ENCODE measurements around the gene GMPS. TPM values are rescaled to one million over a fixed set of nuclear protein-coding genes. Genes with fewer than 3 reads are reported as not detected.
A peak's percentile ranks its signal among the peaks of the same experiment; 100 is the strongest.

GMPS gene
- total and polyA plus RNA-seq, 8 donors: 8.0 to 38.7 (median 30.2) TPM

DNA sequence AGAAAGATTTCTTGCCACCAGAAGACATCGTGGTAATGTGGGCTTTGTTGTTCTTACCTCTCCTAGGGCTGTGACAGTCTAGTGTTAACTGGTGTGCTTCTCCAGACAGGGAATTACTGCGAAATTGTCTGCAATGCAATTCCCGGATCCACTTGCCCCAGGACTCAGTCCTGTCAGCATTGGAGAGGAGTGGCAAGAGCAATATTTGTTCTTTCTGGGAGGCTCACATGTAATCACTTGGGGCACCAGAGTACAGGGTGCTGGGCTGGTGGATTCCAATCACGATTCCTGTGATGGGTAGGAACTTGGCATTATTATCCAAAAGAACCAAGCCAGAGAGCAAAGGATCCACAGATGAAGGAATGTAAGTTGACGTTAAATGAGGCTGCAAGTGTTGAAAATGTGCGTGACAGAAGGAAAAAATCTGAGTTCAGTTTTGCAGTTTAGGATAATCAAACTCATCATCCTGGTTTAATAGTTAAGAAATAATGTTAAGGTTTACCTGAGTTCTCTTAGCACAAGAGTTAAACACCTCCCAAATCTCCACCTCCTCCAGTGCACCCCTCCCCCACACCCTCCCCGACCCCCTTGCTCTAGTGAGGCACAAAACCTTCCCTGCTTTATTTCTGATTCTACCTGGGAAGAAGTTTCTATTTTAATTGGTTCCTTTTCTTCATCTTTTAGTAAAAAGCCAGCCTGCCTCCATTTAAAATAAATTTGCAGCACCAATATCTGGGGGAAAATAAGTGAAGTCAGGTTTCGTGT, 79.2 kb downstream of the GMPS start:
- TF ChIP-seq, protein P1, sequence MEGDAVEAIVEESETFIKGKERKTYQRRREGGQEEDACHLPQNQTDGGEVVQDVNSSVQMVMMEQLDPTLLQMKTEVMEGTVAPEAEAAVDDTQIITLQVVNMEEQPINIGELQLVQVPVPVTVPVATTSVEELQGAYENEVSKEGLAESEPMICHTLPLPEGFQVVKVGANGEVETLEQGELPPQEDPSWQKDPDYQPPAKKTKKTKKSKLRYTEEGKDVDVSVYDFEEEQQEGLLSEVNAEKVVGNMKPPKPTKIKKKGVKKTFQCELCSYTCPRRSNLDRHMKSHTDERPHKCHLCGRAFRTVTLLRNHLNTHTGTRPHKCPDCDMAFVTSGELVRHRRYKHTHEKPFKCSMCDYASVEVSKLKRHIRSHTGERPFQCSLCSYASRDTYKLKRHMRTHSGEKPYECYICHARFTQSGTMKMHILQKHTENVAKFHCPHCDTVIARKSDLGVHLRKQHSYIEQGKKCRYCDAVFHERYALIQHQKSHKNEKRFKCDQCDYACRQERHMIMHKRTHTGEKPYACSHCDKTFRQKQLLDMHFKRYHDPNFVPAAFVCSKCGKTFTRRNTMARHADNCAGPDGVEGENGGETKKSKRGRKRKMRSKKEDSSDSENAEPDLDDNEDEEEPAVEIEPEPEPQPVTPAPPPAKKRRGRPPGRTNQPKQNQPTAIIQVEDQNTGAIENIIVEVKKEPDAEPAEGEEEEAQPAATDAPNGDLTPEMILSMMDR (IDR thresholded peaks at IDR 0.05): no peak
- no peak overlapping the region for H3K4me3 ChIP-seq
- intact Hi-C loops (cut with DNase I): no loop called here
- no peaks in the 10 kb centered on the region for H3K9me3 ChIP-seq
- H3K4me1 ChIP-seq: peaks cover 0 to 10% (median 6%) of the 10 kb centered on the region in 3 donors
- H3K36me3 ChIP-seq: no peaks in the 10 kb centered on the region
- FAIRE-seq (no peak), ATAC-seq (no peak), DNase-seq (no peak)
- no peak overlapping the region for H3K27ac ChIP-seq
- WGBS, 2 donors: 79 to 83% methylated on average over 8 of the region's 8 CpGs
- H3K27me3 ChIP-seq: no peaks in the 10 kb centered on the region

DNA sequence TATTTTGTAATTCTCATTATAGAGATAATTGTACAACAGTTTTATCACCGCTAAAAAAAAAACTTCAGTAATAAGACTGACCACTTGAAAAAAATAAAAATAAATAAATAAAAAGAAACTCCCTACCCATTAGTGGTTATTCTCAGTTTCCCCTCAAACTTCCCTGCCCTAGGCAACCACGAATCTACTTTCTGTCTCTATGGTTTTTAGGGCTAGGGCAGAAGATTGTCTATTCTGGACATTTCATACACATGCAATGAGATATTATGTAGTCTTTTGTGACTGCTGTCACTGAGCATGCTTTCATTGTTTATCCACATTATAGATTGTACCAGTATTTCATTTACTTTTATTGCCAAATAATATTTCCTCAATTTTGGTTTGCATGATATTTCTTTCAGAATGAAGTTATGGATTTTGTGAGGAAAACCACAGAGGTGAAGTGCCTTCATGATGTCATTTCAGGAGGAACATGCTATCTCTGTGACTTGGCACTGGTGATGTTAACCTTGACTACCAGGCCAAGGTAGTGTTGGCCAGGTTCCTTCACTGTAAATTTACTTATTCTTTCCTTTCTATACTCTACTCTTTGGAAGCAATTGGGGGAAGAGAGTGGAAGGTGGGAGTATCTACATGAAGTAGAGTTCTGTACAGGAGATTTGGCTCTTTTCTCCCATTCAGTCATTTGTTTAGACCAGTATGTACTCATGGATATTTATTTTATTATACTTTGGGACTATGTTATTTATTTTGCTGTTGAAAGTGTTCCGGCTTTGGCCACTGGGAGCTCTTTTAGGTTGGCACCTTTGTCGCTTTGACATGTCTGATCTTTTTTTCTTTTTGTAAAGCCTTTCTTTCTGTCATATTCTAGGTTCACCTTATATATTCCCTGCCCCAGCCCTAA, 86.3 kb downstream of the GMPS start:
- H3K9me3 ChIP-seq: no peaks in the 10 kb centered on the region
- H3K27me3 ChIP-seq: no peaks in the 10 kb centered on the region
- intact Hi-C loops (cut with DNase I): no loop called here
- peak; percentile 81 to 90 (median 84) for ATAC-seq
- TF ChIP-seq, protein P1 (IDR thresholded peaks at IDR 0.05): no peak
- H3K27ac ChIP-seq: peak overlapping the region in 3 of 4 donors; percentile 34 to 64 (median 43)
- H3K4me3 ChIP-seq: no peak overlapping the region
- peaks cover 11 to 20% (median 18%) of the 10 kb centered on the region in 3 donors for H3K4me1 ChIP-seq
- FAIRE-seq: no peak
- peak in 2 of 6 donors; percentile 28 to 36 for DNase-seq
- no peaks in the 10 kb centered on the region for H3K36me3 ChIP-seq
- WGBS, 2 donors: 50 to 55% methylated on average over 4 of the region's 4 CpGs

DNA sequence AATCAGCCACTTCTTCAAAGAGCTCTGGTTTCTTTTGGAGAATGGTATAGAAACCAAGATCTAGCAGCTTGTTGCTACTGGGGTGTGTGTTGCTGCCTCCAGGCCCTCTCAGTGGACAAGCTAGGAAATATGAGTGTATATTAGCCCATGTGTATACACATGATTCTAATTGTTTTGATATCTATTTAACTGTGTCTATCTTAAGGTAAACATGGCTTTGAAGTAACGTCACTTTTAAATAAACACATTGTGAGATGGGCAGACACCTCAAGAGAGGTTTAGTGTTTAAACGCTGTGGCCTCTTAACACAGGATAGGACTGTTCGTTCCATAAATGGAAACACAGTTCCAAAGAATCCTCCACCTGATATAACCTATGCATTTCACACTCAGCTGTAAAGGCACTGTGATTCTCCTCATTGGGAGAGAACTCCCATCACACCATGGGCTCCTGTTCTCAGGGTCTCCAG, 87.0 kb downstream of the GMPS start:
- DNase-seq (no peak), FAIRE-seq (no peak), ATAC-seq (peak; percentile 49 to 73 (median 65))
- Histone ChIP-seq H3K27me3 (no peaks in the 10 kb centered on the region), H3K9me3 (no peaks in the 10 kb centered on the region), H3K36me3 (no peaks in the 10 kb centered on the region), H3K4me3 (no peak overlapping the region), H3K27ac (peak overlapping the region in 3 of 4 donors; percentile 34 to 64 (median 43)), H3K4me1 (peaks cover 10 to 20% (median 12%) of the 10 kb centered on the region in 3 donors)
- intact Hi-C loops (cut with DNase I): no loop called here
- TF ChIP-seq, protein P1 (IDR thresholded peaks at IDR 0.05): no peak
- 34 to 45% methylated on average over 3 of the region's 3 CpGs for WGBS, 2 donors

DNA sequence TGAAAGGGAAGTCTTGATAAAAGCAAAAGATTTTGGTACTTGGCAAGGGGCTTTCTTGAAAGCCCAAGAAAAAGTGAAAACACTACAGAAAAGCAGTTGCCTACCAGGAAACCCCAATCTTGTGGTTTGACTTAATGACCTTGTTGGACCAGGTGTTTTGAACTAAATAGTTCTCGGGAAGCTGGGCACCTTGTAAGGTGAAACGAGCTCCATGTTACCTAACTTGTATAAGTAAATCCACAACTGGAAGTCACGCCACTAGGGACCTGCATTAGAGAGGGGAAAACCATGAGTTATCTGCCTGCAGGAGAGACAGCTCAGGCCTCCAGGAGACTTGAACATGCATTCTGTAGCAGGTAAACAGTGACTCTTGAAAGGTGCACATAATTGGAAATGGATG, 88.2 kb downstream of the GMPS start:
- H3K27ac ChIP-seq: no peak overlapping the region
- FAIRE-seq (no peak), ATAC-seq (peak; percentile 23 to 51 (median 34)), DNase-seq (peak in 1 of 6 donors; percentile 10)
- H3K27me3 ChIP-seq: no peaks in the 10 kb centered on the region
- intact Hi-C loops (cut with DNase I): no loop called here
- no peaks in the 10 kb centered on the region for H3K9me3 ChIP-seq
- peaks cover 8 to 20% (median 10%) of the 10 kb centered on the region in 3 donors for H3K4me1 ChIP-seq
- TF ChIP-seq, protein P1 (IDR thresholded peaks at IDR 0.05): no peak
- H3K4me3 ChIP-seq: no peak overlapping the region
- no peaks in the 10 kb centered on the region for H3K36me3 ChIP-seq
- WGBS, 2 donors: 33 to 37% methylated on average over 3 of the region's 3 CpGs

All from pancreas (tissue), 10 donors.